GM19452 (cell line): ENCODE results near the gene PLEK.

ENCODE experiments used
- ATAC-seq: cut with Tn5 transposase; IDR thresholded peaks from one replicate; pipeline ENCODE4 v1.9.1; 2021; ENCODE audit not compliant: unreplicated experiment

Gene PLEK

DNA sequence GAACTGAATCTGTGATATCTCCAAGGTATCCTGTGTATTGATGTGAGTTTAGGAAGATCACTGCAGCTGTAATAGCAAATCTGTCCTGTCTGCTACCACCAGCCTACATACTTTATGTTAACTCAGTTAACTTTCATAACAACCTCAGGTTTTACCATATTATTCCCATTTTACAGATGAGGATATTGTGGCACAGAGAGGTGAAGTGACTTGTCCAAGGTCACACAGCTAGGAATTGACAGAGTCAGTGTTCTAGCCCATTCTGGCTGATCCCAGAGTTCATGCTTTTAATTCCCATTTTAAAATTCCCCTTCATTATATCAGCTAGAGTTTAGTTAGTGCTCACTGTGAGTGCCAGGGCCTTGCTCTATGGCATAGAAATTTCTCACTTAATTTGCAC is 49.4 kb downstream of the PLEK start:
- ATAC-seq, result no peak

DNA sequence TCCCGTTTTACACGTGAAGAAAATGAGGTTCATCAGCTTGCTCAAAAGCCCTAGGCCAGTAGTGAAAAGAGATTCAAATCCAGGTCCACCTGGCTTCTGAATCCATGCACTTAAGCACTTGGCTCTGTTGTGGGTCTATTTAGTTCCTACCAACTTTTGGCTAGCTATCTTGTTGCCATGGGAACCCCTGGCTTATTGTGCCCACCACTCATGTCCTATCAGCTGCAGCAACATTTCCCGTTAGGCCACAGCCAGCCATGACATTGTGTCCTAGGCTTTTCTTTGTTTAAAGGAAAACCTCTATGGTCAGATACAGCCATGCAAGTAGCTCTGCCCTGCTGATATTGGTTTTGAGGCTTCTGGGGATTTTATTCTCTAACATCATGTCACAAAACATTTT is 49.8 kb downstream of the PLEK start:
- ATAC-seq, result no peak

DNA sequence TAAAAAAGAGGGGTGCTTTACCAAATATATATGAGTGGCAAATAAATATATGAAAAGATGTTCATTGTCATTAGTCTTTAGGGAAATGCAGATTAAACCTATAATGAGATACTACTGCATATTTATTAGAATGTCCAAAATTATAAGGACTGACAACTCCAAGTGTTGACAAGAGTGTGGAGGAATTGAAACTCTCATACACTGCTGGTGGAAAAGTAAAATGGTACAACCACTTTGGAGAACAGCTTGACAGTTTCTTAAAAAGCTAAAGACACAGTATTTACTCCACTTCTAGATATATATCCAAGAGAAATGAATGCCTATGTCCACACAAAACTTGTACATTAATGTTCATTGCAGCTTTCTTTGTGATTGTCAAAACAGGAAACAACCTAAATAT is 50.4 kb downstream of the PLEK start:
- ATAC-seq, result no peak

DNA sequence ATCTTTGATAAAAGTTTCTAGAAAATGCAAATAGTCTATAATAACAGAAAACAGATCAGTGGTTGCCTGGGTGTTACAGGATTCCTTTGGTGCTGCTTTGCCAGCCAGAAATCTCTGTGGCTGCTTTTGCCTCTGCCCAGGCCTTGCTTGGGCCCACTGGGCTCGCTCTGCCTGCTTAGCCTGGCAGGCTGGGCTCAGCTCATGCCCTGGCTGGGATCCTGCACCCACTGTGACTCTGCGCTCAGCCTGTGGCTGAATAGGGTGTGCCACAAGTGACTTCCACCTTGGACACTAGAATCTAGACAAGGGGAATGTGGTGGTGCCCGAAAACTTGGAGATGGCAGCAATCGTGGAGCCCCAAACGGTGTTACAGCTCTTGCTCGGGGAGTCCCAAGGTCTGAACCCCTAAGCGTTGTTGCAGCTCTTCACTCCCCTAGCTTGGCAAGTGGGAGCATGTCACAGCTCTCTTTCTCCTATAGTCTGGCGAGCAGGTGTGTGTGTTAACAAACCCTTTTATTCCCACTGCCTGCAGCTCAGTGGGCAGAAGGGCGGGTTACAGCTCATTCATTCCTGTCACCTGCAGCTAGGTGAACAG is 51.1 kb downstream of the PLEK start:
- ATAC-seq, result no peak

DNA sequence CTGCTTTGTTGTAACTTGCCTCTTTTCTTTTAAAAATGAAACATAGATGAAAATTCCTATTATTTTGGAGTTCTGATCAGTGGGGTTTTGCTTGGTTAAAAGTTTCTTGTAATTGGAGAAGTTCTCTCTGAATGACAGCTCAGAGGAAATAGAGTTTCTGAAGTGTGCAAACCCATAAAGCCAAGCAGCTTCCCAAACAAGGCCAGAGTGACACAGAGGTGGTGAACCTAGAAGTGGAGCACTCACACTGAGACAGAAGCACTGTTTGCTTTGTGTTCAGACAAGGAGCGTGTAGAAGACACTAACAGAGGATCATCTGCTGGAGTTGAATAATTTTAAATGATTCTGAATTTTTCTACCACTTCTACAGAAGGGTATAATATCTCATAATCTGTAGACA is 52.8 kb downstream of the PLEK start:
- no peak for ATAC-seq

DNA sequence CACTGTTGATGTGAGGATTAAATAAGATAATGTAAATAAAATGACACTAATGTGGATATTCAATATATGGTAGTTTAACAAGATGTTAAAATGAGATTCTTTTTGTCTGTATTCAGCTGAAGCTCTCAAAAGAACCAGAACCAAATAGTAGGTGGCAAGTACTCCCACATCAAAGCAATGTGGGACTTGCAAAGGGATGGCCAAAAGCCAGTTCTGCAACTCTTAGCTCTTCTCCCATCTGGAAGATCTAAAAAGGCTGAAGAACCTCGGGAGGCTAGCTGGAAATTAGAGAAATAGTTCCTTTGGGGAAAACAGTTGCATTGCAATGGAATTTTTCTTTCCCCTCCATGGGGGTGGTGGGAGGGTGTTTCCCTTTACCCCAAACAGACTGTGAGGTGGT is 53.3 kb downstream of the PLEK start:
- ATAC-seq, result no peak

DNA sequence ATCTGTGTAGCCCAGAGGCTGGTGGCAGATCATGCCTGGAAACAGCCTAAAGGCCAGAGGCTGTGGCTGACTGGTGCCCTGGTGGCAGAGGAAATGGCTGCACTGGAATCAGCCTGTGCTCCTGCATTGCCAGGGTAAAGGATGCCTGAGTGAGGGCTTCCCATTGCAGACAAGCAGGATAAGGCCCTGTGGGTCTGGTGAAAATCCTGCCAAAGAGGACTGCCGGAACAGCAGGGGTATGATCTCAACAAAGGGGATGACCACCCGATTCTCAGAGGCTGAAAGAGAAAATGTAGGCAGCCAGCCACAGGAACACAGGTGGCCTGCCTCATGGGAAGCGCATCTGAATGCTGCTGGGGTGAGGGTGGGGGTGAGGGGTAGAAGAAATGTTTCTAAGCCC is 53.8 kb downstream of the PLEK start:
- ATAC-seq, result peak; percentile 57

DNA sequence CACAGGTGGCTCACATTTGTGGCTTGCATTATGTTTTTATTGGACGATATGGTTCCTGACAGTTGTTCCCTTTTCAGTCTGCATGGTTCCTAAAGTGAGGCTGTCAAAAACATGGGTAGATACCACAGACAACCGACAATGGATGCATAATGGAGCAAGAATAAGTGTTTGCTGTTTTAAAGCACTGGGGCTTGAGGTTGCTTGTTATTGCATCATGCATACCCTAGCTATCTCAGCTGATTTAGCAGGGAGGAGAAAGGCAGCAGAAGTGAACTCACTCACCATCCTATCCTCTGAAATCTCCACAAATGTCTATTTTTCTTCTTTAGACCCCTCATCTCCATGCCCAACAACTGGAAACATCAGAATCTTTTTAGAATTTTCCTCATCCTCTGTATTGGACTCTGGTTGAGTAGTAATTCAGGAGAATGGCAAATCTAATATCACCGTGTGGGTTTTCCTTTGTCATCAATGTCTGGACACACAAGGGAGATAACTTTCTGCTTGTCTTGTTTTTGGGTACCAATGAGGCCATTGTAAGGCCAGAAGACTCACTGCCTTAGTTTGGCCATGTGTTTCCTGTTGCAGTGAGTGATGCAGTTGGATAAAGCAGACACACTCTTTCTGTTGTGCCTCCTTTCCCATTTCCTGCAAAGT is 55.3 kb downstream of the PLEK start:
- no peak for ATAC-seq

DNA sequence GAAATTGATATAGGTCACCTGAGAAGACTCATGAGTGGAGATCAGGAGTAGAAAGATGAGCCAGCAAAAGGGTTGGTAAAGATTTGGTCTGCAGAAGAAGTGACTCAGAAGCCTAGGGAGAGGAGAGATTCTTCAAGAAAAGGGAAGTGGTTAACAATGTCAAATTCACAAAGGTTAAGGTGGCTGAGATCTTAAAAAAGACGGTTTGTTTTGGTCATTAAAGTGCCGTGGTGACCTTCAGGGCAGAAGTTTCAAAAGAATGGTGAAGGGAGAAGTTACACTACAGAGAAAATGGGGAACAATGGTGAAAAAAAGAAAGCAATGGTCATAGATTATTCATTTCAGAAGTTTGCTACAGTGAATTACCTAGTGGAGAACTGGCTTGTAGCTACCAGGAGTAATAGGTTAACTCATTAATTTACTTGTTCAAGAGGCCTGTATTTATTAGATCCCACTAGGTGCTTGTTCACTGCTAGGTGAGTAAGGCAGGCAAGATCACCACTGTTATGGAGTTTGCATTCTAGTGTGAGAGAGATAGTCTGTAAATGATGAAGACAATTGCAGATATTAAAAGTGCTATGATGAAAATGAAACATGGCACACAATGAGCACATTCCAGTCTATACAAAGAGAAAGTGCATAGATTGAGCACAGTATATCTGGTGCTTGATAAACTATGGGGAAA is 59.0 kb downstream of the PLEK start:
- peak; percentile 87 for ATAC-seq

DNA sequence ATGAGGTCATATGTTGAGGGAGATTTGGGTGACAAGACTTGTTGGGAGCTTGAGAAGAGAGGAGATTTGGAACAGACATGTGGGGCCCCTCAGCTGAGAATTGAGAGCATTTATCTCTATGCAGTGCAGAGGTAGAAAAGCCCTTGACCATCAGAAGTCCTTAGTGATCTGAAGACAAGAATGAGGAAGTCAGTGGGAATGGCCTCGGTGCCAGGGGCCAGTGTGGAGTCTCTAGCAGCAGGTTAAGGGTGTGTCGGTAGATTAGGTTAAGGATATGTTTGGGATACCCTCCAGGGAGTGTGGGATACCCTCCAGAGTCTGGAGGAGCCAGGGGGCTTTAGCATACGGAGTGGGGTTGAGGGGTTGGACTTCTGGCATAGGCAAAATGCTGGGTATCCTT is 60.4 kb downstream of the PLEK start:
- no peak for ATAC-seq

DNA sequence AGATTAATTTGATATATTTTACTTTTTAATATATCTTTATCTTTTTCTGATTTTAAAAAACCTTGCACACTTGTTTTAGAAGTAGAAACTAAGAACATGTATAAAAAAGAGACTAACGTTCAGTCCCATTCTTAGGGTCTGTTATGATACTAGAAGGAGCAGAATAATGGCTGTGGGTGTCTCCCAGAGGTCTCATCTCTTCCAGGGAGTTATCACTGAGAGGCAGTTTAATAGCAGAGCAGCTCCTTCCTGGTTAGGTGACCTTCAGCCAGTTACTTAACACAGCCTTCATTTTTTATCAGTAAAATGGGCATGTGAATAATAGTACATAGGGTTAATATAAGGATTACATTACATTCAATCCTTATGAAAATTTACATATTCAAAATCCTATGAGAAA is 61.4 kb downstream of the PLEK start:
- no peak for ATAC-seq

DNA sequence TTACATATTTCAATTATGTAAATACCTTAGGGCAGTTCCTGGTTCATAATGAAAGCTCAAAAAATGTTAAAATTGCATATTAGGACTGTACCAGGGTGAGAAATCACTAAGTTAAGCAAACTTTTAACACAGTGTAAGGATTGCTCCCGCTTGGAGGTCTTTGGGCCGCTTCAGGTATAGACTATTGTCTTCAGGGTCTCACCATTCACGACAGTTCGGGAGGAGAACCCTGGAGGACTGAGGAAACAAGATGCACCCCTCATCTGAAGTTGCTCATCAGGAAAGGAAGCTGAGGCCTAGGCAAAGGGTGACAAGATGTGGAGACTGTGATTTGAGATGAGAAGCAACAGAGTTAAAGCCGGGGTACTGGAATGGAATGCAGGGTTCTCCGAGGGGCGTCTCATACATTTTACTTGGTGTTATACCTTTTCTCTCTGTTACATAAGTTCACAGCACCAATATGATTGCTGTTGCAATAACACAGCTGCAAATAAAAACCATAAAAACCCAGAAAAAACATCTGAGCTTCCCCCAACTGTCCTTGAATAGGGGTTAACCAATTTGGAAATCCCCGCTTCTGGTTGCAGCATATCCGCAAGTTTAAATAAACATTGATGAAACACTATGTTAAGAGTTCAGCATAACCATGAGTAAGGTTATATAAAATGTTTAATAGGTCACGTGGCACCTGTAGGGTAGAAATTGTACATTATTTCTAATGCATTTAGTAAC is 61.9 kb downstream of the PLEK start:
- ATAC-seq, result no peak

DNA sequence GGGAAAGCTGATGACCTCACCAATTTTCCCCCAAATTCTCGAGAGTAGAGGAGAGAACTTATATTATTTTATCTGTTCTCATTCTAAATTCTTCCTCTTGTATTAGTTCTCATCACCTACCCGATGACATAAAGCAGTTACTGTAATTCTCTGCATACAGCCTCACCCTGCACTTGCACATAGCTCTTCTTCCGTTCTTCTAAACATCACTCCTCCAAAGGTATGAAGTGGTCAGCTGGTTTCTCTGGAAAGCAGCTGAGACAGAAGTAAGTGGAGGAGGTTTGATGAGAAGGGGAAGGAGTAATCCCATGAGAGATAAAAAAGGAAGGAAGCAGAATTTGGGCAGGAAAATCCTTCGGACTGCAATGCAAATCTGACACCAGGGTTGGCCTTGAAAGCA is 63.0 kb downstream of the PLEK start:
- ATAC-seq, result no peak

DNA sequence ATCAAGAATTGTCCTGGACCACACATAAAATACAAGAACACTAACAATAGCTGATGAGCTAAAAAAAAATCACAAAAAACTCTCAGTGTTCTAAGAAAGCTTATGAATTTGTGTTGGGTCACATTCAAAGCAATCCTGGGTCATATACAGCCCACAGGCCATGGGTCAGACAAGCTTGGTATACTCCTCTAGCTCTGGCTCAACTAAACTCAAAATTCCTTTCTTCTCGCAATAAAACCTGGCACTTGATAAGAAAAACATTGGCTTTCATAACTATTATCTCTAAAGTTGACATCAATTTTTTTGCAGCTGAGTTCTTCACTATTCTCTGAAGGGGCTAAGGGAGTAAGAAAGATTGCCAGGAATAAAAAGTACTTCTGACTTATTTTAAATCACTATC is 63.7 kb downstream of the PLEK start:
- ATAC-seq, result no peak

DNA sequence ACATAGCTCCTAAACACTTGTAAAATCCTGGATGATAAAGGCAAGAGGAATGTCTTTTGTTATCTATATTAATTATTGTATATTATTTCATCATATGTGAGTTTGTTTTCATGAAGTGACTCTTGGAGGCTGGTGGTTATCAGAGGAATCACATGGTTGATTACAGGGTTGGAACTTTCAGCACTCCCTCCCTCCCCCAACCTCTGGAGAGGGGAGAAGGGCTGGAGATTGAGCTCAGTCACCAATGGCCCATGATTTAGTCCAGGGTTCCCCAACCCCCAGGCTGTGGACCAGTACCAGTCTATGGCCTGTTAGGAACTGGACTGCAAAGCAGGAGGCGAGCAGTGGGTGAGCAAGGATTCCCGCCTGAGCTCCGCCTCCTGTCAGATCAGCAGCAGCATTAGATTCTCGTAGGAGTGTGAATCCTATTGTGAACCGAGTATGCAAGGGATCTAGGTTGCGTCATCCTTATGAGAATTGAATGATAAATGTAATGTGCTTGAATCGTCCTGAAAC is 64.3 kb downstream of the PLEK start:
- no peak for ATAC-seq

DNA sequence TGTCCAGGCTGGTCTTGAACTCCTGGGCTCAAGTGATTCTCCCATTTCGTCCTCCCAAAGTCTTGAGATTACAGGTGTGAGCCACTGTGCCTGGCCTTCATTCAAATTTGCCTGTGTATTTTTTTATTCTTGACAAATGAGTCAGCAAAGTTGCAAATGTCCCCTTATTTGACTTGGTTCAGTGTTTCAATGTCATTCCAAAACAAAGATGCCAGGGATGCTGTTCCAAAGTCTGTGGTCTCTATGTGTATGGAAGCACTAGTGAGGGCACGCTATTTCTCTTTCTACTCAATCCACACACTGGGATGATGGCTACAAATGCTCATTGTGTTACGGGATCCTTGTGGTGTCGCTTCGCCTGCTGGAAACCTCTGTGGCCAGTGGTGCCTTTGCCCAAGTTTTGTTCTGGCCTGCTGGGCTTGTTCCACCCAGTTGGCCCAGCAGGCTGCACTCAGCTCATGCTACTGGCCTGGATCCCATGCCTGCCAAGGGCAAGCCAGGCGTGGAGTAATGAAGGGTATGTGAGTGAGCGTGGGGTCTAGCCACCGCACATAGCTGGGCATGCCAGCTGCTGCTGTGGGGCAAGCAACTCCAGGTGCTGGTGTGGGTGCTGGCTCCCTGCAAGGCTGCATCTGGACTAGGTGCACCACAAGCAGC is 66.4 kb downstream of the PLEK start:
- no peak for ATAC-seq

DNA sequence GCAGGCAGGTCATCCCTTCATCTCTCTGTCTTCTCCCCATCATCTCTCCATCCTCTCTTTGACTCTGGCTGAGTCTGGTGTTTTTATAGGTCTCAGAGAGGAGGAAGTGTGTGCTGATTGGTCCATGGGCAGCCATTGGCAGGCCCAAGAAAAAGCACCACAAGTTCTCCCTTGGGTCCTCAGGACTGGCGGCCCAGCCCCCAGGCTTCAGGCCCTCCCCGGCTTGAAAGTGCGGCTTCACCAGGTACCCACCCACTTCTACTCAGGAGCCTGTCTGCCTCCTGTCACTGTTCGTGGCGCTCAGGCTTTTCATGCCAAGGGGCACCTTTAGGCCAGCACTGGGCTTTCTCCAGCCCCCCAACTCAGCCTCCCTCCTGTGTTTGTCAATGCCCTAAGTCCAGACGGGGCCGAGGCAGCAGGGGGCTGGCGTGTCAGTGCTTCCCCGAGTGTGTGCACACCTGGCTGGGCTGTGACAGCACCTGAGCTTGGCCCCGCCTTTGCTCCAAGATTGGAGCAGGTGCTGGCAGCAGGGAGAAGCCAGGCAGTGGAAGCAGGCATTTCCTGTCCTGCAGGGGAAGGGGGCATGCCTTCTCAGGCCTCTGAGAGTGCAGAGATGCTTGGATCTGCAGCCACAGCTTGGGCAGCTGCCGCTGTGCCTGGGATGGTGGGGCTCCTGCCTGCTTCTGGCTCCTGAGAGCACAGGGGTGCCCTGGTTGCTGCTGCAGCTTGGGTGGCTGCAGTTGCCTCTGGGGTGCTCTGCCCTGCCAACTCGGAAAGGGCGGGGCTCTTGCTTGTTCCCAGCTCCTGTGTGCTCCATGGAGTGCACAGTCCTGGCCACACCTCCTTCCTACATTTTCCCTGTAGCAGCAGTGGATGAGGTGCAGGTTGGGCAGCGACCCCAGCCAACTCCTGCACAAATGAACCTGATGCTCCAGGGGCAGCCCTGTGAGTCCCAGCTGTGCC is 67.9 kb downstream of the PLEK start:
- no peak for ATAC-seq

DNA sequence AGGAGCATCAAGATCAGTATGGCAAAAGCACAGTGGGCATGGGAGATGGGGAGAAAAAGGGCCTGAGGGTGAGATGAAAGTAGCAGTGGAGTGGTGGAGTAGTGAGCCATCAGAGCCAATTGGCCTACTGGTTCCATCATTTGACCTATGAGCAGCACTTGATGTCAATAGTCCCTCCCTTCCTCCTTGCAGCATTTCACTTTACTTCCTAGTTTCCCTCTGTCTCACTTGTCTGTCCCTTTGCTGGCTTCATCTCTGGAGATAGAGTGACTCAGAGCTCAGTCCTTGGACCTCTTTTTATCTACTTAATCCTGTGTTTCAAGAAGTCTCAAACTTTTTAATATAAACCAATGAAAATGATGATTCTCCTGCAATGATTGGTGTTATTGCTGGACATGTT is 69.9 kb downstream of the PLEK start:
- no peak for ATAC-seq

DNA sequence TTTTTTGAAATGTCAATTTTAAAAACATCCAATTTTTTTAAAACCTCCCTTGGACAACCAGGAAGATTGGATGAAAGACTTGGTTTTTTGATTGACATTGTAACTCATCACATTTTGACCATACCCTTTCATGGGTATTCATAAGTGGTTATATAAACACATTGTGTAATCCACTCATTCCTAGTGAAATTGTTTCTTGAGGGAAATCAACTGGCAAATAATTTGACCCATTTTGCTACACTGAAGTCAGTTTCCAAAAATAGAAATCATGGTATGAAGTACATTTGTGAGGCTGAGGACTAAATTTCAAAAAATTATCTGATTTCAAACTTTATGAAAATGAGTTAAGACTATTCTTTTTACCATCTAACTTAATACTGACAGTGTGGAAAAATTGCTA is 70.5 kb downstream of the PLEK start:
- ATAC-seq, result no peak

DNA sequence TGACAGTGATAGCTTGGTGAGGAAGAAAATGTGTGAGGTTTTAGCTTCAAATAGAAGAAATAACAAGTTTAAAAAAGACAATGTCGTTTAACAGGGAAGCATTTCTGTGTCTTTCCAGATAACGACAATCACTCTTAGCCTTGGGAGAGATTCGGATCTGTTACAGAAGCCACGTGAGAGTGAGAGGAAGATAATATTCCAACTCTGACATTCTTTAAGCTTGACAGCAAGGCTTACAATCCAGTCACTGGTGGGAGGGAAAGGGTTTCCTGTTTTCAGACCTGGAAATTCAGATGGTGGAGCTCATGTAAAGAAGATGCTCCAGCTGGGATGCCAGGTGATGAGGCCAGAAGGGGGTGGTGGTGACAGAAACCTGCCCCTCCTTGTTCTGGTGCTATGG is 71.2 kb downstream of the PLEK start:
- ATAC-seq, result no peak
